NCI-H82 treated with DMSO at 0.1 percent for 48 hours (cell line): ENCODE results near the gene SMLR1.
"Not testable (repeated sequence)": the region's sequence is repeated elsewhere in the genome, so short reads cannot be mapped to it uniquely, and the experiment has no call there.

Experiments
- DNase-seq: peaks from one replicate; lab custom pipeline; 2025; ENCODE audit not compliant: unreplicated experiment; lab: John Stamatoyannopoulos, UW

The SMLR1 gene

DNA sequence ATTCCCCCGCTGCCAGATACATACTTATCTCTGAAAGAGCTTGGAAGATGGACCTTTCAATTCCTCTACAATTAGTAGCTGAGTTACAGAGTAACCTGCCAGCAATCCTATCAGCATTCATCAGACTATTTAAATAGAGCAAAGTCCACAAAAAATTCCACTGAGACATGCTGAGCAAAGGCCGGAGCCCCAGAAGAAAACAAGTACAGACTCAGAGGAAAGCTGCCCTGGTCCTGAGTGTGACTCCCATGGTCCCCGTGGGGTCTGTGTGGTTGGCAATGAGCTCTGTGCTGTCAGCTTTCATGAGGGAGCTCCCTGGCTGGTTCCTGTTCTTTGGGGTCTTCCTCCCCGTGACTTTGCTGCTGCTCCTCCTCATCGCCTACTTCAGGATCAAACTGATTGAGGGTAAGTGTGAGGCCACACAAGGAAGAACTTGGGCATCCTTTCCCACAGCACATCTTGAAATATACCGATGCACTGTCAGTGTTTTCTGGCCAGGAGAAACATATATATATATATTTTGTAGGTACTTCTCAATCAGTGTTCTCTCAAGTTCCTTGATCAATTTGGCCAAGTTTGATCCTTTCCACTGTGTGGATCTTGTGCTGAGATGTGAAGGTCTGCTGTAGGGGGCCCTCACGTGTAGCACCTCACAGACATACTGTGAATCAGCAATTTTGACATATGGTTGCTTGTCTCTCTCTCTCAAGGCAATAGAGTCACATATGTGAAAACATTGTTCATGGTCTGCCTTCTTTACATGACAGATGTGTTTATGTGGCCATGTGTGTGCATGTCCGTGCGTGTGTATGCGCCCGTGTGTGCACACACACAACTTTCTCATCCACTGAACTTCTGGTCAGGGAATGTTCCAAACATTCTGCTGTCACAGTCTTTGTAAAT lies at the start of gene SMLR1:
Gene SMLR1 (plus strand): TSS at position 160 of the 903 bp plus-strand sequence. CDS start 8 bp downstream, at position 168.
- DNase-seq = no peak

DNA sequence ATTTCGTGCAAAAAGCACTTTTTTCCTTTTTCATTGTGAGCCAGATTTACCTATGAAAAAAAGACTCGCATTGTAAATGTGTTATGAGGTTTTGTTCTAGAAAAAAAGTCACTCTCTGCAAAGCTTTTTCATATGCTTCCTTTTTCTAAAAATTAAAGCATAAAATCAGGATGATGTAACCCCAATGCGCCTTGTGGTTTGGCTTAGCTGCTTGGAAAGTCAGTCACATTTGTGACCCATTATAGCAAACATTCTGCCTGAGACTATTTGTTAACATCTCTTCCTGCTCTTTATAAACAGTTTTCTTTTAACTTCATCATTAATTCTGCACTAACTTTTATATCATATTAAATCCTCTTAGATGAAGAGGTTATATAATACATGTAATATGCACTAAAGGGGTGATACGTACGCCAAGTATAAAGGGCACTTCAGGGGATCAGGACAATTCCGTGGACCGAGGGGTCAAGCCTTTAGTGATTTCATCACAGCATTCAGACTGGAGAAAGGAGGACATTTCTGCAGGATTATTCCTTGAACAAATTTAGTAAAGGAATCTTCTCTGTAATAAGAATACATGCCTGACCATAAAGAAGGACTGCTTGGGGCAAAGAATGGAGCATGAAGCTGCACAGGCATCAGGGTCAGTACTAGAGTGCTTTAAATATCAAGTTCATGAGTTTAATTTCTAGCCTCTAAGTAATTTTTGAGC lies 48.1 kb upstream of the SMLR1 start:
- DNase-seq = no peak

DNA sequence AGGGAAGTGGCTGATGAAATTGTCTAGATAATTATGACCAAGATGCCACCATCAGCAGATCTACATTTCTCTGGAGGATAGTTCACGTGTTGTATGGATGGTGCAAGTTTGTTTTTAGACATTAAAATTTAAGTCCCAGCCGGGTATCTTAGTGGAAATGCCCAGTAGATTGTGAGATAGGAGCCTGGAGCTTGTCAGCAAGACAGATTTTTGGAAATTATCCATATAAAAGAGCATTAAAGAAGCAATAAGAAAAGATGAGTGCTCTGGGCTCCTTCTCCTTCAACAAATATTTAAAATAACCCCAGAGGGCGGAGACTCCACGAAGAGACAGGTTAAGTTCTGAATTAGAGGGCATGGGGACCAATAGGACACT lies 47.6 kb upstream of the SMLR1 start:
- no peak for DNase-seq

DNA sequence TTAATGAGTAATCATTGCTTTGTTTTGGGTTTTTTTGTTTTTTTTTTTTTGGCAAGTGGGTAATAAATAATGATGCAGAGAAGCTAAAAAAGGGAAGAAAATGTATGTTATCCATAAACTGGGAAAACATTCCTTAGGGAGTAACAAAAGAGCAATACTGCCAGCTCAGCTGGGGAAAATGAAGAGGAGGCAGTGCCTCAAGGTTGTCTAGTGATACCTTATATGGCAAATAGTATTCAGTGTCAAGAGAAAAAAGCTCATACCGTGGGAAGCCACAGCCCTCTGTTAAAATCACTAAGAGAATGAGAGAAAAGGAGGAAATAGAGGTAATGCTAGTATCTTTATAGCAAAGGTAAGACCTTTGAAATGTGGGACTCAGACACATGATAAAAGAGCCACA lies 47.1 kb upstream of the SMLR1 start:
- DNase-seq = no peak

DNA sequence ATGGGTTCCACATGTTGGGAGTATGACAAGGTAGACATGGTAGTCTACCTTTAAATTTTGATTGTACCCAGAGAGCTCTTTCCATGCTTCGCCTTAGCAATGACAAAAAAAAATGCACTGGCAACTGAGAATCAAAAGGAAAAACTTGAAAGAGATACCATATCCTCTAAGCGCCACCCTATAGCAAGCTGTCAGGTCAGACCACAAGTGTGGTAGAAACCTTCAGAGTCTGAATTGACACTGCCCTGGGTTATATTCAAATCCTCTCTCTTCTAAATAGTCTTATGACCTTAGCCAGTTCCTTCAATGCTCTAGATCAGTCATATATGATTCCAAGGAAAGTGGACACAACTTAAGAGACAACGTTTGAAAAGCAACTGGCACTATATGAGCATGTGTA lies 45.6 kb upstream of the SMLR1 start:
- no peak for DNase-seq

DNA sequence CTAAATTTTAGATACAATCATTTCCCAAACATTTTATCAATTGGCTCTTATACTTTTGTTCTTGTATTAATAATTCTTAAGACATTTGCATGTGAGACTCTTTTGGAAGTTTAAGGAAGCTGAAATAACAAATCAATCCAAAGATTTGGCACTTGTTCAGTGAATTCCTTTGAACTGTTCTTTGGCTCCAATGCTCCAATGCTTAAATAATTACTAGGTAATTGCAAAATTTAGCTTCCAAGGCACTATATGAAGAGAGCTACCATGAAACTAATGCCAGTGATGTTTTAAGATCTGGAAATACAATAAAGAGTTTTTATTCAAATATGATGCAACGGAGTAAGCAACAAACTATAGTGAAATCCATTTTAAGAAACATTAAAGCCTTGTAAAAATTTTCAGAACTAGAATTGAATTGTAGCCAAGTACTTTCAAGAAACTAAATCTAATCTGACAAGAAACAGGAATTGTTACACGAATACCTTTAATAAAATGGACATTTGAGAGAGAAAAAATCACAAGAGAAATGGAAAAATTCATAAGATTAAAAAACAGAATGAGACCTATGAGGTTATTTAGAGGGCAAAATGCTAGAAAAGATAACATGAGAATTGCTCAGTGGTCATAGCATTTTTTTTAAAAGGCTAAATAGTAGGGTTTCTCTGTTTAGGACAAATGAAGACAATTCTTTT lies 43.6 kb upstream of the SMLR1 start:
- no peak for DNase-seq

DNA sequence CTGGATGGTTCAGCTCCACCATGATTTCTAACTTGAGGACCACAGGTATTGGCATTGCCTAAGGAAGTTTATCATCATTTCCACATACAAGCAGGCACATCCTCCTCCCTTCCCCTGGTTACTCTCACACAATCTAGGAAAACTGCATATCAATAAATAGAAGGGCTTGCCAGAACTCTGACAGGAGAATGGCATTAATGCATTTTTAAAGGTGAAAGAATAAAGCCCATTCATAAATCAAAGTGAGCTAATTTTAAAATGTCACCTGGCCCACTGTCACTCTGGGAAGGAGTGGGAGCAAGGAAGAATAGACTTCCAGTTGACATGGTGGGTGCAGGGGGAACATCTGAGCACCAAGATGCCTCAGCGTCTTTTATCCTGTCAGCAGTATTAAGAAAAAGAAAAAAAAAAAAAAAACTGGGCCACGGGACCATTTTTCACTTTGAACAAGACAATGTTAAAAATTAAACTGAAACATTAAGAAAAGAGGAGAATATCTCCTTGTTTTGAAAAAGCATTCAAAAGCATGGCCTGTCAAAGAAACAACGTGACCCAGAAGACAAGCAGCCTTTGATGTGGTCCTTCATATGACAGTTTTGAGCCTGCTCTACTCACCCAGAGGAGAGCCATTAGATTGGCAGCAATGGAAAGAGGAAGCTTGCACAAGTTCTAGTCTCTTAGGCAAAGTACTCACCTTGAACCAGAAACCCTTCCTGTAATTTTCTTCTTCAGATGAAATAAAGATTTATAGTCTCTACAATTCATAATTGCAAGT lies 39.3 kb upstream of the SMLR1 start:
- DNase-seq = no peak

DNA sequence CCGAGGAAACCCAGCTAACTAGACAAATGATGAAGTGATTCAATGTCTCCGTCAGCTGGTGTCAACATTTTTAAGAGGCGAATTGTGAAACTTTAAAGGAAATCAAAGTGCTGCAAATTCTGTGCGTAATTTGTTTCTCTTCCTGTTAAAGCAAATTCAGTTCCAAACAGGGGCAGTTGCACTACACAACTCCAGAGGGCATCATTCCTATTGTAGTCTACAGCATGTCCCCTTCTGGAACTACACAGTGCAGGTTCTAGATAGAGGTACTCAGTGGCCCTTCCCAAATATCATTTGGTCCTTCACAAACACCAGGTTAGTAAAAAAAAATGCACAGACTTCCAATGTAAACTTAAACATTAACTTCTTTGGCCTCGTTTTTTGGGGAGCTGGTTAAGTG lies 38.3 kb upstream of the SMLR1 start:
- DNase-seq = no peak

DNA sequence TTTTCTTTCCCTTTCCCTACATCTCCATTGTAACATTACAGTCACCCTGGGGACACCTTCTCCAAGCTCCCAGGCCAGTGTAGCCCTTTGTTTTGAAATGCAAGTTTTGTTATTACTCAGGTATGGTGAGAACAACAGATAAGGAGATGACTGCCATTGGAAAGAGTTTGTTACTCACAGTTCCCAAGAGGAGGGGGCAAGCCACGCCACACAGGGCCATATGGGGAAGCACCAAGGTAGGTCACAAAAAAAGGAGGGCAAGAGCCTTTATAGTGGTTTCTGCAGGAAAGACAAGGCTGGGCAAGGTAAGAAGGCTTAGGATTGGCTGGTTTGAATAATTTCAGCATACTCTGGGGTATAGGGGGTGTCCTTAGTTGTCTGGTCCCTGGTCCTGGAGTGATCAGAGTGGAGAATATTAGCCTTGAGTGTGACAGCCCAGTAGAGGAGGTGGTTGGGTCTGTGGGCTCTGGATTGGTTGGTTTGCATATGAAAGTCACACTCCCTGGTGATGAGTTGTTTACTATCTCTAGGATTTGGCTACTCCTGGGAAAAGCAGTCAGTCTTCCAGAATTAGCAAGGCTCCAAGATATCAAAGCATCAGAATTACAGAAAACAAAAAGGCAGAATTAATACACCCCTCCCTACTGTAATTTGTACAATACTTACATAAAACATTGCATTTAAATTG lies 33.1 kb upstream of the SMLR1 start:
- DNase-seq = no peak

DNA sequence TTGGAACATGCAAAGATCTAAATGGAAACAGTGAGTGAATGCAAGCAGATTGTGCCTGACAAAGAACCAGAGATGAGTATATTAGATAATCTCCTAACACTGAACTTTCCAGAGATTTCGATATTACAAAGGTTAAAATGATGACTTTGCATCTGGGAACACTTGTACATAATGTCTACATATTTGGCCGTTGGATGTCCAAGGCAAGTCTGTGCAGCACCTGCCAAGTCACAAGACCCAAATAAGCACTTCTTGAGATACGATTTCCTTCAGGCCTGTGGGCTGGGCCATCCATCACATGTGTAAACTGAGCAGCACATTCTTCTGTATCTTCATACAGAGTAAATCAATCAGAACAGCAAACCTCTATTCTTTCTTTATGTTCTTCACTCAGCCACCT lies 32.5 kb upstream of the SMLR1 start:
- no peak for DNase-seq

DNA sequence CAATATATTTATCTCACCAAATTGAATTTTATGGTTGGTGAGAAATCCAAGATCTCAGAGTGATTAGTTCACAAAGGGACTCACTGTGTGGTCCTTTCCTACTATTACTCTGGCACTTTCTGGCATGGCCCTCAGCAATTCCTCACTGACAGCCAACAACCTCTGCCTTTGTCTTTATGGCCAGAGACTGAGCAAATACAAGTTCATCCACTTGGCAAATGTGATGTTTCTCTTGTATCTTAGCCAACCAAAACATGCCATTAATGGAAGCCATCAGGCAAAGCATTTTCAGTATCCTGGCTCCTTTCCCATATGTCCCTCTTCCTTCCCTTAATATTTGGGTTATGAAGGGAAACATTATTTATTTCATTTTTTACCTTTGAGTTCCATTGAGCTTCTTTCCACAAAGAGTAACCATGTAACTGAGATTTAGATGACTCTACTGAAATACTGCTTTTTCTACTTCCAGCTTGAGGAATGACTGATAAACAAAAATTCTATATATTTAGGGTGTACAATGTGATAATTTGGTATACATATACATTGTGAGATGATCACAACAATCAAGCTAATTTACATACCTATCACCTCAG lies 30.8 kb upstream of the SMLR1 start:
- DNase-seq = no peak

DNA sequence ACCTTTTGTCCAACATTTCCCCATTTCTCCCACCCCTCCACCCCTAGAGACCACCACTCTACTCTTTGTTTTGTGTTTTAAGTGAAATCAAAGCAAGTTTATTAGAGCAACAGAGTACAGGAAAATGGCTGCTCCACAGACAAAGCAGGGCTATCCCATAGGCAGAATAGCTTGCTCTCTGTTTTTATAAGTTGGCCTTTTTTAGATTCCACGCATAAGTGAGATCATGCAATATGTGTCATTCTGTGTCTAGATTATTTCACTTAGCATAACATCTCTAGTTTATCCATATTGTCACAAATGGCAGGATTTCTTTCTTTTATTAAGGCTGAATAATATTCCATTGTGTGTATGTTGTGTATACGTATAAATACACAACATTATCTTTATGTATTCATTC lies 30.1 kb upstream of the SMLR1 start:
- no peak for DNase-seq

DNA sequence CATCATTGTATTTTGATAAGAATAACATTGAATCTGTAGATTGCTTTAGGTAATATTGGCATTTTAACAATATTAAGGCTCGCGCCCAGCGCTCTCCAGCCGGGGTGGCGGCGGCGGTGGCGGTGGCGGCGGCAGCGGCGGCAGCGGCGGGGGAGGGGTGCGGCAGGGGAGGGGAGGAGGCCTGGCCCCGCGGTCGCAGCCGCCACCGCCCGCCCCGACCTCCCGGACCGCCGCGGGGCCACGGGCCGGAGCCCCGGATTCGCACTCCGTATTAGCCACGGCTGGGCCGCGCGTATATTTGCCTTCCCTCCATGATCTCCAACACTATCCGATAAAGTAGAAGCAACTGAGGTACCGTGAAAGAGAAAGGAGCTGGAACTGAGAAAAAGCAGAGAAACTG lies 25.8 kb upstream of the SMLR1 start:
- DNase-seq = not testable (repeated sequence)

DNA sequence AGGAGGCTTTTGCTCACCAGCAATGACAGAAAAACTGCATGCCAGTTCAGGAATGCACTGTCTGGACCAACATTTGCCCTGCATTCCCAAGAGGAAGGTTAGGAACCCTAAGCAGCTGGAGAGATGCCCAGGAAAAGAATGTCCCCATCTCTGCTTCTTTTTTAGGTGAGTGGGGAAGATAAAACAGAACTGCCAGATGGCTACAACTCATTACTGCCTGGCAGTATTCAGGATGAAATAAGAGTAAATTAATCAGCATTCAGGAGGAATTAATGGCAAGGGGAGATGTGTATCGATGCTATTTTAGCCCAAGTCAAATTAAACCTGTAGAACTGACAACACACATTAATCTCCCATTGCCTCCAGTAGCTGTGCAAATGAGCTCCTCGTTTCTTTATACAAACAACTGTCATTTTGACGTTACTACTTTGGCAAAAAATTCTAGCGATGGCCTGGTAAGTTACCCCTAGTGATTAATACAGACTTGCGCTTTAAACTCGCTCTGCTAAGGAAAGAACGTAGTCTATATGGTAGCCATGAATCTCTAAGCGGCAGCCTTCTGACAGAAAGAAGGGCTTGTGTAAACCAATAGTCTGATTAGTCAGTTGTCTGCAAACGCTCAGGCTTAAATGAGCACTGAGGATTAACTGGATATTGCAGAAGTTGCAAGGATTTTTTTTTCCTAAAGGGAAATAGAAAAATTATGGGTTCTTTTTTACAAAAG lies 16.7 kb upstream of the SMLR1 start:
- DNase-seq = peak; percentile 80

DNA sequence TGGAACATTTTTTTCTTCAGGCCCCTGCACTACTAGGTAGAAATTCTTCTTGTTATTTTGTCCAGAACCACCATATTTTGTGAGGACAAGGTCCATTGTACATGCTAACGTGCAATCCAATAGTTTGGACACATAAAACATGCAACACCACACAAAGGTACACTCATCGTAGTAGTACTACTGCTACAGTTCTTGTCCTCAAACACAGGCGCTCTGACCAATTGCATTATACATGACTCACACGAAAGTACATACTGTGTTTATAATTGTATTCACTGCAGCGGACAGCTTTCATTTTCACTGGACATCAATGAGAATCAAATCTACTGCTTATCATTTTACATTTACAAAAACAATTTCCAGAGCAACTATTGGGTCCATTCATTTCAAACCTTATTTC lies 15.3 kb upstream of the SMLR1 start:
- no peak for DNase-seq

DNA sequence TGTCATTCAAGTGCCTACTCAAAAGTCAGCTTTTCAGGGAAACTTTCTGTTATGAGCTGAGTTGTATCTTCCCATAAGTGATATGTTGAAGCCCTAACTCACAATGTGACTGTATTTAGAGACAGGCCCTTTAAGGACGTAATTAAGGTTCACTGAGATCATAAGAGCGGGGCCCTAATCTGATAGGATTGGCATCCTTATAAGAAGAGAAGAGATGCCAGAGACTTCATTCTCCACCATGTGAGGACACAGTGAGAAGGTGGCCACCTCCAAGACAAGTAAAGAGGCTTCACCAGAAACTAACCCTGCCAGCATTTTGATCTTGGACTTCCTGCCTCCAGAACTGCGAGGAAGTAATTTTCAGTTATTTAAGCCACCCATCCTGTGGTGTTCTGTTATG lies 12.7 kb upstream of the SMLR1 start:
- no peak for DNase-seq

DNA sequence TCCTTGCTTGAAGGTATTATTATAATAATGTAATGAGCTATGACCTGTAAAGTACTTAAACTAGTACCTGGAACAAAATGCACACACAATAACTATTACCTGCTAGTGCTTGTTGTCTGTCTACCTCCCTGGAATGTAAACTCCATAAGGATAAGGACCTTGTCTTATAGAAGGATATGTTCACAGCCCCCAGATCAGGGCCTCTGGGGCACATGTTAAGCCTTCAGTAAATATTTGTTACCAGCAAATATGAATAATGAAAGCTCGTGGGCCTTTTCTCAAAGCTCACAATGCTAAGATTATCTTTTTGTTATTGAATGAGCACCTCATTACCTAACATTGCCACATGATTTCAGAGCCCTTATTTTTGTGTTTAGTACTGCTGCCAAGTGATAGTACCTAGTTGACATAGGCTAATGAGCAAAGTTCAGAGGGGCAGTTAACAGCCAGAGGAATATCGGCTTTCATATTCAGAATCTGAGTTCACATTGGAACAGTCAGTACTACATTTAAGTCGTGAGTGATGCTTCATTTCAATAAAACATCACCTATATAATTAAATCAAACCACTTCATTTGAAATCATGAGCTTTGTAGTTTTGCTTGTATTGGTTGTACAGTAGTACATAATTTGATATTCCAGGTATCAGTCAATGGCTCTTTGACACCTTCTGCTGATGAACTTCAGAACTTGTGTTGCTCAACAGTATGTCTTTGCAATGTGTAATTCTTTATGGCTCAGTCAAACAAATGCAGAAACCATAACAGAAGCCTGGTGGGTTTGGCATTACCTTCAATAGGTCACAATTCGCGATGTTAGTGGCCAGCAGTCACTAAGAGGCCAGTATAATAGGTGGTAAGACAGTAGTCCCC lies 11.8 kb upstream of the SMLR1 start:
- DNase-seq = no peak

DNA sequence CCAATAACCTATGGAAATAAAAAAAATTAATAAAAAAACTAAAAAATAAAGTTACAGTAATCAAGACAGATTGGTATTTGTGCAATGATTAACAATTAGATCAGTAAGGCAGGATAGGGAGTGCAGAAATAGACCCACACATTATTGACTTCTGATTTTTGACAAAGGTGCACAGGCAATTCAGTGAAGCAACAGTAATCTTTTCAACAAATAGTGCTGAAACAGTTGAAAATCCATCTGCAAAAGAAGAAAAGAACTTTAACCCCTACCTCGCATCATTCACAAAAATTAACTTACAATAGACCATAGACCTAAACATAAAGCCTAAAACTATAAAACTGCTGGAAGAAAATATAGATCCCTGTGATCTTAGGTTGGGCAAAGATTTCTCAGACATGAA lies 4.5 kb upstream of the SMLR1 start:
- DNase-seq = no peak
